Lower lobe of right lung (tissue), 2 donors: Measurements from ENCODE around the gene SAT2. TPM values are rescaled to one million over a fixed set of nuclear protein-coding genes. Genes with fewer than 3 reads are reported as not detected.
"Not testable (repeated sequence)": the region's sequence is repeated elsewhere in the genome, so short reads cannot be mapped to it uniquely, and the experiment has no call there.

Source experiments
- ATAC-seq, 2 donors: fragments of 200-7000 bp; cut with Tn5 transposase; one replicate each; pipeline ENCODE4 v1.9.1; 2020 to 2022; ENCODE audit warnings: mild to moderate bottlenecking in 2 of 2, moderate library complexity in 2 of 2
- DNase-seq: peaks from one replicate; pipeline ENCODE4 v3.0.0-alpha.2; 2020
- H3K27ac ChIP-seq: fragments of 200-600 bp; one replicate; pipeline ENCODE4 v1.8.0; 2022
- H3K27me3 ChIP-seq: fragments of 200-600 bp; one replicate; pipeline ENCODE4 v1.8.0; 2022; ENCODE audit warnings: low read depth
- H3K36me3 ChIP-seq: fragments of 200-600 bp; one replicate; pipeline ENCODE4 v1.8.0; 2022; ENCODE audit warnings: mild to moderate bottlenecking
- H3K4me1 ChIP-seq: fragments of 200-600 bp; one replicate; pipeline ENCODE4 v1.8.0; 2022
- H3K4me3 ChIP-seq: fragments of 200-600 bp; one replicate; pipeline ENCODE4 v1.8.0; 2022; ENCODE audit warnings: mild to moderate bottlenecking
- H3K9me3 ChIP-seq: fragments of 200-600 bp; one replicate; pipeline ENCODE4 v1.8.0; 2022
- CTCF ChIP-seq: fragments of 200-600 bp; IDR thresholded peaks from one replicate; pipeline ENCODE4 v1.8.0; 2022; ENCODE audit warnings: antibody characterized with exemption, mild to moderate bottlenecking
- intact Hi-C: fragments of 100-400 bp; cut with DNase I; formaldehyde crosslinking; loops from one replicate; pipeline ENCODE4 v1.11.0; 2022
- total RNA-seq: library from RNA; stranded (reverse); fragmentation: NEBNext Ultra II Directional; extraction: Animal tissue kit (Norgen Biotek cat#: 25700); gene quantifications from one replicate; pipeline ENCODE4 v1.2.1, GENCODE V29; 2021
- donor health status: DM: no; HTN: yes; CAD: no; lungs with severe emphysema.

The SAT2 gene
- total RNA-seq, 1 donor from 2014 or later = 86.3 TPM

GRCh38 chr17:7626307-7626706 lies 1.3 kb downstream of the SAT2 start:
- H3K36me3 ChIP-seq = peaks cover 12% of the 10 kb centered on the region
- peak overlapping the region; percentile 93 for H3K27ac ChIP-seq
- ATAC-seq (peak; percentile 6 to 18), DNase-seq (peak; percentile 66)
- H3K9me3 ChIP-seq = no peaks in the 10 kb centered on the region
- H3K27me3 ChIP-seq = no peaks in the 10 kb centered on the region
- TF ChIP-seq CTCF = no peak
- intact Hi-C loops = no loop called here
- peaks cover 17% of the 10 kb centered on the region for H3K4me1 ChIP-seq
- peak overlapping the region; percentile 78 for H3K4me3 ChIP-seq

- intact Hi-C loops, DNase-seq, ATAC-seq, H3K27me3 ChIP-seq, H3K4me3 ChIP-seq, H3K9me3 ChIP-seq, H3K27ac ChIP-seq: not testable (repeated sequence)
- H3K36me3 ChIP-seq = peaks cover 12% of the 10 kb centered on the region
- H3K4me1 ChIP-seq = peaks cover 17% of the 10 kb centered on the region
These were observed 1.9 kb downstream of the SAT2 start for GRCh38 chr17:7625749-7626148.

- DNase-seq (no peak), ATAC-seq (no peak)
- no peaks in the 10 kb centered on the region for H3K9me3 ChIP-seq
- H3K4me1 ChIP-seq = peaks cover 17% of the 10 kb centered on the region
- TF ChIP-seq CTCF = no peak
- H3K36me3 ChIP-seq = peaks cover 12% of the 10 kb centered on the region
- H3K27me3 ChIP-seq = no peaks in the 10 kb centered on the region
- no peak overlapping the region for H3K4me3 ChIP-seq
- no peak overlapping the region for H3K27ac ChIP-seq
- intact Hi-C loops = no loop called here
These were observed 4.0 kb downstream of the SAT2 start for GRCh38 chr17:7623661-7624060.

GRCh38 chr17:7620835-7621234 lies 6.8 kb downstream of the SAT2 start:
- no peaks in the 10 kb centered on the region for H3K27me3 ChIP-seq
- H3K4me1 ChIP-seq = no peaks in the 10 kb centered on the region
- no peak overlapping the region for H3K4me3 ChIP-seq
- no peak for TF ChIP-seq CTCF
- no peaks in the 10 kb centered on the region for H3K9me3 ChIP-seq
- no peak overlapping the region for H3K27ac ChIP-seq
- H3K36me3 ChIP-seq = peaks cover 5% of the 10 kb centered on the region
- ATAC-seq = no peak
- intact Hi-C loops = no loop called here
- DNase-seq = no peak

- Histone ChIP-seq H3K9me3 (no peaks in the 10 kb centered on the region), H3K27ac (peak overlapping the region; percentile 11), H3K4me3 (no peak overlapping the region), H3K27me3 (no peaks in the 10 kb centered on the region), H3K4me1 (peaks cover 9% of the 10 kb centered on the region), H3K36me3 (no peaks in the 10 kb centered on the region)
- no peak for TF ChIP-seq CTCF
- peak; percentile 55 for DNase-seq
- ATAC-seq = peak in 1 of 2 donors; percentile 50
- intact Hi-C loops = no loop called here
These were observed 9.0 kb downstream of the SAT2 start for GRCh38 chr17:7618608-7619007.

- Histone ChIP-seq H3K4me1 (peaks cover 33% of the 10 kb centered on the region), H3K4me3 (peak overlapping the region; percentile 92), H3K27ac (peak overlapping the region; percentile 88), H3K27me3 (no peaks in the 10 kb centered on the region), H3K36me3 (peaks cover 12% of the 10 kb centered on the region), H3K9me3 (no peaks in the 10 kb centered on the region)
- TF ChIP-seq CTCF = no peak
- no peak for ATAC-seq
- intact Hi-C loops = no loop called here
- no peak for DNase-seq
These were observed 12.3 kb downstream of the SAT2 start for GRCh38 chr17:7615265-7615747.
